T-cell (primary cell): ENCODE measurements around the gene PBXIP1. TPM values are rescaled to one million over a fixed set of nuclear protein-coding genes. Genes with fewer than 3 reads are reported as not detected.
A peak's percentile ranks its signal among the peaks of the same experiment; 100 is the strongest.

Source experiments
- ATAC-seq, 4 experiments: fragments of 200-7000 bp in 3 of 4; fragments of 150-1000 bp in 1 of 4; cut with Tn5 transposase; replicated peaks in 1 of 4; 1 replicate in 3 of 4; 2 replicates in 1 of 4; pipeline ENCODE4 v1.10.0; 2021; ENCODE audit warnings: moderate library complexity in 3 of 4, mild to moderate bottlenecking in 2 of 4, moderate number of reproducible peaks in 1 of 4
- CTCF ChIA-PET, 2 donors: fragments of 300-600 bp; sonication (Branson Sonifier 250); formaldehyde crosslinking; loops; one replicate each; lab custom pipeline; 2022; ENCODE audit warnings: antibody characterized with exemption in 2 of 2; lab: Charles Lee
- POLR2A ChIA-PET, 2 donors: fragments of 300-600 bp; sonication (Branson Sonifier 250); formaldehyde crosslinking; loops; one replicate each; lab custom pipeline; 2022; ENCODE audit warnings: antibody characterized with exemption in 2 of 2; lab: Charles Lee
- DNase-seq, 35 experiments: peaks; one replicate each; pipeline versions ENCODE4 v3.0.0 to v3.0.0-alpha.2; 2013 to 2023
- H3K27ac ChIP-seq: one replicate; pipeline ENCODE4 v1.5.1; 2013; ENCODE audit warnings: low read length
- H3K27me3 ChIP-seq, 2 experiments: replicated peaks in 1 of 2; 1 replicate in 1 of 2; 2 replicates in 1 of 2; pipeline versions ENCODE4 v1.6.1 to v1.7.0; 2013; ENCODE audit warnings: low read length in 1 of 2, mixed read lengths in 1 of 2; ENCODE audit not compliant: control insufficient read depth in 2 of 2, insufficient read depth in 2 of 2; ENCODE audit errors: extremely low read depth in 1 of 2
- H3K36me3 ChIP-seq, 2 donors: 1 replicate in 1 of 2; 2 replicates in 1 of 2; pipeline versions ENCODE4 v1.6.1 to v1.7.0; 2013; ENCODE audit warnings: low read length in 1 of 2; ENCODE audit not compliant: control insufficient read depth in 2 of 2, insufficient read depth in 1 of 2; ENCODE audit errors: extremely low read depth in 1 of 2
- H3K4me1 ChIP-seq, 2 experiments: 1 replicate in 1 of 2; 2 replicates in 1 of 2; pipeline versions ENCODE4 v1.6.1 to v1.7.0; 2013; ENCODE audit warnings: low read length in 2 of 2, mixed read lengths in 1 of 2; ENCODE audit not compliant: insufficient read depth in 2 of 2, control insufficient read depth in 1 of 2; ENCODE audit errors: extremely low read depth in 1 of 2
- H3K4me3 ChIP-seq, 2 donors: 1 replicate in 1 of 2; 2 replicates in 1 of 2; pipeline versions ENCODE4 v1.5.1 to v1.7.0; 2013; ENCODE audit warnings: mild to moderate bottlenecking in 2 of 2, low read length in 1 of 2, moderate library complexity in 1 of 2; ENCODE audit not compliant: control insufficient read depth in 1 of 2; ENCODE audit errors: extremely low read depth in 1 of 2
- H3K9me3 ChIP-seq: 2 replicates; pipeline ENCODE4 v1.7.0; 2013
- H3K27ac Mint-ChIP-seq, 2 donors: one replicate each; pipeline ENCODE4 v1.8.0; 2020 to 2021; ENCODE audit warnings: mild to moderate bottlenecking in 2 of 2, mixed read lengths in 2 of 2
- H3K27me3 Mint-ChIP-seq, 2 donors: one replicate each; pipeline ENCODE4 v1.8.0; 2021 to 2022; ENCODE audit warnings: mixed read lengths in 2 of 2
- H3K36me3 Mint-ChIP-seq: one replicate; pipeline ENCODE4 v1.8.0; 2021; ENCODE audit warnings: mixed read lengths
- H3K4me1 Mint-ChIP-seq, 3 donors: one replicate each; pipeline ENCODE4 v1.8.0; 2020 to 2022; ENCODE audit warnings: mixed read lengths in 3 of 3, mild to moderate bottlenecking in 1 of 3
- H3K4me3 Mint-ChIP-seq, 3 donors: one replicate each; pipeline ENCODE4 v1.8.0; 2020 to 2022; ENCODE audit warnings: mild to moderate bottlenecking in 3 of 3, mixed read lengths in 3 of 3, moderate library complexity in 3 of 3
- H3K9me3 Mint-ChIP-seq, 3 donors: one replicate each; pipeline ENCODE4 v1.8.0; 2020 to 2022; ENCODE audit warnings: mixed read lengths in 3 of 3
- WGBS: methylation state at CpG from one replicate; pipeline ENCODE4 v1.1.5; 2013; ENCODE audit warnings: missing lambda C conversion rate; ENCODE audit not compliant: insufficient coverage; 5-methylcytosine and 5-hydroxymethylcytosine counted together
- total RNA-seq, 35 experiments: library from RNA in 6 of 35; stranded (reverse) in 6 of 35; fragments of 120-200 nt in 1 of 35; gene quantifications; one replicate each; pipeline versions ENCODE4 v1.2.1 to v1.2.4 and lab custom pipeline; 2013 to 2026

The PBXIP1 gene
- total RNA-seq, 5 donors from 2014 or later (not counting 1 experiment from before 2014, with no cell fraction given): 299 to 450 (median 328) TPM

DNA sequence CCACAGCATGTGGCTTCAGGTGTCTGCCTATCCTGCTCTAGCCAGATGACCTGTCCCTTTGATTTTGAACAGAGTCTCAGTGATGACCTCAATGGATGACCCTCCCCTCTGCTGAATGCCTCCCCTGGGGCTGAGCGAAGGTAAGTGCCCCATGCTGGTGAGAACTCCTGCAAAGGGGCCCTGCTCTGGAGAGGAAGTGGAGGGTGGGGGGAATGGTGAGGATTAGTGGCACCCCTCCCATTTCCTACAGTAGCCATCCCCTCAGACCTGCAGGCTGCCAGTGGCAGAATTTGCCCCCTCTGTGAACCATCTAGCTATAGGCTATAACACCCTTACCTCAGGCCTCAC lies 15.7 kb downstream of the PBXIP1 start:
- ATAC-seq: no peak
- Mint-ChIP-seq H3K4me3 (peak overlapping the region in 1 of 3 donors; percentile 61), H3K27ac (peak overlapping the region; percentile 88 to 89), H3K36me3 (no peaks in the 10 kb centered on the region), H3K9me3 (no peaks in the 10 kb centered on the region), H3K4me1 (peaks cover 75 to 82% (median 82%) of the 10 kb centered on the region in 3 donors), H3K27me3 (no peaks in the 10 kb centered on the region)
- 60% methylated on average over 1 of the region's 1 CpG for WGBS
- no peaks in the 10 kb centered on the region for H3K27me3 ChIP-seq
- peak overlapping the region in 1 of 2 donors; percentile 5 for H3K4me3 ChIP-seq
- peaks cover 7 to 12% of the 10 kb centered on the region in 2 donors for H3K36me3 ChIP-seq
- ChIA-PET POLR2A (interaction anchor here (0.7 to 1.1 kb wide), 5 partner anchors 15 to 311 kb away, joined by 3 to 6 read pairs (median 4); partner anchors contain the start of gene PBXIP1 (in 2 of the 2)), CTCF (interaction anchor here (0.6 to 1.4 kb wide), 3 partner anchors 15 to 1670 kb away, joined by 3 to 8 read pairs (median 4); partner anchors contain the start of gene PBXIP1 (in 1 of the 2))
- H3K9me3 ChIP-seq: no peaks in the 10 kb centered on the region
- peaks cover 27 to 85% of the 10 kb centered on the region in 2 experiments for H3K4me1 ChIP-seq
- H3K27ac ChIP-seq: no peak overlapping the region
- DNase-seq: no peak

DNA sequence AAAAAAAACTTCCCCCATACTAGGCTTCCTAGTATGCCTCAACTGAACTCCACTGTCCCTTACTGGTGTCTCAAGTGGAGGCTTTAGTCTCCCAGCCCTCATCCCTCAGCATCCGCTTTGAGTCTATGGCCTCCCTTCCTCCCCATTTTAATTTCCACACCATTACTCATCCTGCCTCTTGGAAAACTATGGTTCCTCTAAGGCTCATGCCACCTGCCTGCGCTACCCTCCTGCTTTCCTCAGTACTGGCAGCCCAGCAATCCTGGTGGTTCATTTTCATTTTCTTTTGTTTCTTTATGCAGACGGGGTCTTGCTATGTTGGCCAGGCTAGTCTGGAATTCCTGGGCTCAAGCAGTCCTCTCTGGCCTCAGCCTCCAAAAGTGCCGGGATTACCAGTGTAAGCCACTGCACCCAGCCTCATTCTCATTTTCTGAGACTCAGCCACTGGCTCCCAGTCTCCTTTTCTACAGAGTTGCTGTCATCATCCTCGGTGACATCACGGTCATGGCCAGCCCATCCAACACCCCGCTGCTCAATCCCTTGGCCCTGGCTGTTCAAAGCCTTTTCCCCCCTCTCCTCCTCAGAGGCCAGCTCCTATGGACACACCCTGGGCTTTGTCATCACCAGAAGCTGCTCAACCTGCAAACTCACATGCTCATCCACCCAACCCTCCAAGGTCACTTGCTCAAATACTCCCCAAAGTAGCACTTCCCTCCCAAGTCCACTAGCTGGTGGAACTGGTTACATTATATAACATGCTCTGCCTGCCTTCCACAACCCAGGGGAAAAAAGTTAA lies 17.1 kb downstream of the PBXIP1 start:
- 100% methylated on average over 7 of the region's 7 CpGs for WGBS

DNA sequence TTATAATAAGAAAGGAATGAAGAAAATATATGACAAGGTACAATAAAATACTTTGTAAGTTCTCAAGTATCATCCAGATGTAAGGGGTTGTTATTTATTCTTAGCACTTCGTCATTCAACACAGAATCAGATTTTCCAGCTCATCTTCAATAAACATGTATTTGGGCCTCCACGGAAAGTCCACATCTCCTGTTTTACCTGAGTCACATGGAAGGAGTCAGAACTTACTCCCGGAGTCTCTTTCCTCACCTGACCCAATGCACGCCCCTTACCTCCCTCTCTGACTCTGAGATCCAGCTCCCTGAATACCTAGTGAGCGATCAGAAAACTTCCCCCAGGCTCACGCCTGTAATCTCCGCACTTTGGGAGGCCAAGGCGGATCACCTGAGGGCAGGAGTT lies 17.9 kb downstream of the PBXIP1 start:
- peaks cover 28 to 69% of the 10 kb centered on the region in 2 experiments for H3K4me1 ChIP-seq
- ATAC-seq (no peak), DNase-seq (no peak)
- Mint-ChIP-seq H3K27ac (peak overlapping the region; percentile 97 to 99), H3K4me1 (peaks cover 64 to 74% (median 70%) of the 10 kb centered on the region in 3 donors), H3K36me3 (no peaks in the 10 kb centered on the region), H3K27me3 (no peaks in the 10 kb centered on the region), H3K4me3 (peak overlapping the region; percentile 96 to 98 (median 97)), H3K9me3 (no peaks in the 10 kb centered on the region)
- ChIA-PET POLR2A (interaction anchor here (0.8 to 1.2 kb wide), 3 partner anchors 18 to 333 kb away, joined by 3 to 7 read pairs (median 6); partner anchors contain the start of gene PBXIP1 (in 1 of the 2)), CTCF (interaction anchor here (0.6 to 1.2 kb wide), 5 partner anchors 14 to 332 kb away, joined by 3 to 5 read pairs (median 3); partner anchors contain the start of gene FLAD1 (in 1 of the 2))
- WGBS: 69% methylated on average over 5 of the region's 8 CpGs
- no peaks in the 10 kb centered on the region for H3K36me3 ChIP-seq
- H3K9me3 ChIP-seq: no peaks in the 10 kb centered on the region
- H3K4me3 ChIP-seq: peak overlapping the region; percentile 75 to 96
- no peaks in the 10 kb centered on the region for H3K27me3 ChIP-seq
- H3K27ac ChIP-seq: peak overlapping the region; percentile 97

More for the DNA sequence above, 17.1 kb downstream of the PBXIP1 start:
- H3K4me3 Mint-ChIP-seq: peak overlapping the region; percentile 36 to 97 (median 55)
- Histone ChIP-seq H3K4me3 (no peak overlapping the region), H3K4me1 (peaks cover 28 to 77% of the 10 kb centered on the region in 2 experiments), H3K9me3 (no peaks in the 10 kb centered on the region), H3K27ac (peak overlapping the region; percentile 97), H3K27me3 (no peaks in the 10 kb centered on the region), H3K36me3 (no peaks in the 10 kb centered on the region)
- H3K27ac Mint-ChIP-seq: peak overlapping the region; percentile 90 to 97
- H3K36me3 Mint-ChIP-seq: no peaks in the 10 kb centered on the region
- ChIA-PET CTCF (interaction anchor here in 1 of 2 donors (1.1 kb wide), 1 partner anchor 81 kb away, joined by 5 read pairs; no protein-coding TSS in a partner anchor), POLR2A (interaction anchor here (0.6 to 1.2 kb wide), 3 partner anchors 17 to 32 kb away, joined by 3 to 6 read pairs (median 3); partner anchors contain the start of genes PBXIP1 (in 1 of the 2) and SHC1 (in 1 of the 2))
- no peaks in the 10 kb centered on the region for H3K27me3 Mint-ChIP-seq
- DNase-seq (no peak), ATAC-seq (no peak)
- no peaks in the 10 kb centered on the region for H3K9me3 Mint-ChIP-seq
- H3K4me1 Mint-ChIP-seq: peaks cover 72 to 81% (median 79%) of the 10 kb centered on the region in 3 donors

DNA sequence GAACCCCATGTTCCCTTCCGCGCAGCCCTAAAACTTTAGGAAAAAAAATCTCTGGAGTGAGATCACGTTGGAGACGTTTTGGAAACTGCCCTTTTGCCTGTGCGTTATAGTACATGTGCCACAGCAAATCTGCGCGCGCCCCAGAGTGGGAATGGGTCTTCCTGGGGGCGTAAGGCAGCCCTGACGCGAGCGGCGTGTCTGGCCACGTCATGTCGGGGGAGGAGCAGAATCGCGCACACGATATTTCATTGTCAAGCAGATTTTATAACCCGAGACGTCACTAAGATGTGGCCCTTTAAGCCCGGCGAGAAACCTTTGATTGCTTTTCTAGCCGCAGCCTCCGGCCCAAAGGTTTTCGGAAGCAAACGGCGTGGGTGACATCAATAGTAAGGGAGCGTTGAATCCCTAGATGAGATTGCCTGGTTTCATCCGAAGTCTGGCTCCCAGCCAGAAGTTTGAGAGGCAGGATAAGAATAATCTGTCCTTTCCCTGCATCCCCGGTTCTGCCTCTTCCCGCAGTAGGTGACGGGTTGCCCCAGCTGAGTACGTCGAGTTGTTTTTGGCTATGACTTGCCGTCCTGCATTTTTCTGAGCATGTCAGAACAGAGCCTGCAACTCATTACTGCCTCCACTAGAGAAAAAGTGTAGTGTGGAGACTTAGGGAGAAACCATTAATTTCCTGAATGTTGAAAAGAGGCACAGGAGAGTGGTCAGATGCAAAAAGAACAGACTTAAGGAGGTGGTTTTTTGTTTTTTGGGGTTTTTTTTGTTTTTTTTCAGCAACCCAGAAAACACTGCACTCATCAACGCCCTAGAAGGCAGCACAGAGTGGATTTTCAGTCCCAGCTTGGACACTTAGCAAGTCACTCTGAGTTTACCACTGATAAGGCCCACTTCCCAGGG lies 18.6 kb downstream of the PBXIP1 start:
- POLR2A ChIA-PET: interaction anchor here (0.6 to 1.4 kb wide), 6 partner anchors 18 to 333 kb away, joined by 3 to 23 read pairs (median 5); partner anchors contain the start of genes PBXIP1 (in 2 of the 2) and FLAD1 (in 1 of the 2)
- CTCF ChIA-PET: interaction anchor here (0.5 to 1.7 kb wide), 15 partner anchors 15 to 600 kb away, joined by 3 to 14 read pairs (median 3); partner anchors contain the start of genes FLAD1 (in 1 of the 2), PBXIP1 (in 1 of the 2) and PYGO2 (in 1 of the 2)
- Mint-ChIP-seq H3K27me3 (no peaks in the 10 kb centered on the region), H3K4me3 (peak overlapping the region; percentile 96 to 98 (median 97)), H3K36me3 (no peaks in the 10 kb centered on the region), H3K27ac (peak overlapping the region; percentile 97 to 99), H3K4me1 (peaks cover 57 to 68% (median 64%) of the 10 kb centered on the region in 3 donors), H3K9me3 (no peaks in the 10 kb centered on the region)
- peak overlapping the region; percentile 97 for H3K27ac ChIP-seq
- WGBS: 0% methylated on average over 28 of the region's 36 CpGs
- peak; percentile 75 to 80 (median 78) for ATAC-seq
- H3K9me3 ChIP-seq: no peaks in the 10 kb centered on the region
- no peaks in the 10 kb centered on the region for H3K36me3 ChIP-seq
- DNase-seq: peak in 33 of 35 experiments; percentile 83 to 98 (median 91)
- peak overlapping the region; percentile 75 to 96 for H3K4me3 ChIP-seq
- peaks cover 22 to 63% of the 10 kb centered on the region in 2 experiments for H3K4me1 ChIP-seq
- no peaks in the 10 kb centered on the region for H3K27me3 ChIP-seq

DNA sequence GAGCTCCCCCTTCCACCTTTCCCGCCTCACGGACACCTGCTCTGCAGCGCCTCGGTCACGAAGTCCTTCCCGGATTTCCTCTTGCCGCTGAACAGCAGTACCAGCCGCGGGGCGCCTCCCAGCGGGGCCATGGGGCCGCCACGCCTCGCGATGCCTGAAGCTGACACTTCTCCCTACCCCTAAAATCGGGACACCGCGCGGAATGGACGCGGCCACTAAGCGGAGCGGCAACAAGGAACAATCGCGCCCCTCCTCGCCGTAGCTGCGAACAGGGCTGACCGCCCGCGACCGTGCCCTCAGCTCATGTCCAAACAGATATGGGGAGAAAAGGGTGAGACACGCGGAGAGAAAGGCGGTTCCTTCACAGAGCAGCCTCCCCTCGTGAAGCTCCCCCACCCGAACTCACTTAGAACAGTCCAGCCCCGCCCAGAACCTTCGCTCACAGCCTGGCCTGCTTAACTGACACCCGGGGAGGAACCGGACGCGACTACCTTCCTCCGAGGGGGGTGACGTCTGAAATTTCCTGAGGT lies 19.3 kb downstream of the PBXIP1 start, which contains the start of gene PMVK:
PMVK (minus strand) TSS at position 165 of the 530 bp plus-strand sequence; CDS start at position 131, 34 bp downstream.
- peak; percentile 79 to 94 (median 90) for ATAC-seq
- H3K4me3 Mint-ChIP-seq: peak within 1 kb of the TSS; percentile 96 to 98 (median 97)
- H3K27me3 Mint-ChIP-seq: no peaks in the 10 kb centered on the region
- Histone ChIP-seq H3K27ac (peak within 1 kb of the TSS; percentile 97), H3K4me3 (peak within 1 kb of the TSS; percentile 75 to 96), H3K9me3 (no peaks in the 10 kb centered on the region), H3K4me1 (peaks cover 19 to 56% of the 10 kb centered on the region in 2 experiments), H3K36me3 (no peaks in the 10 kb centered on the region), H3K27me3 (no peaks in the 10 kb centered on the region)
- no peaks in the 10 kb centered on the region for H3K36me3 Mint-ChIP-seq
- ChIA-PET CTCF (interaction anchor here (0.5 to 1.7 kb wide), 12 partner anchors 16 to 599 kb away, joined by 3 to 14 read pairs (median 3); partner anchors contain the start of genes PBXIP1 (in 1 of the 2) and PYGO2 (in 1 of the 2)), POLR2A (interaction anchor here (0.5 to 1.4 kb wide), 6 partner anchors 17 to 551 kb away, joined by 3 to 23 read pairs (median 5); partner anchors contain the start of genes PBXIP1 (in 2 of the 2) and FLAD1 (in 1 of the 2))
- DNase-seq: peak; percentile 90 to 98 (median 95)
- peaks cover 51 to 61% (median 57%) of the 10 kb centered on the region in 3 donors for H3K4me1 Mint-ChIP-seq
- WGBS: 0% methylated on average over 32 of the region's 45 CpGs
- peak within 1 kb of the TSS; percentile 97 to 99 for H3K27ac Mint-ChIP-seq
- H3K9me3 Mint-ChIP-seq: no peaks in the 10 kb centered on the region
